Suprapubic skin (tissue), 4 donors: ENCODE results near the gene ICAM2. TPM values are rescaled to one million over a fixed set of nuclear protein-coding genes. Genes with fewer than 3 reads are reported as not detected.

Experiments
- DNase-seq, 2 donors: peaks; one replicate each; pipeline ENCODE4 v3.0.0-alpha.2; 2019; ENCODE audit warnings: low spot score in 2 of 2
- H3K27ac ChIP-seq: fragments of 200-600 bp; sonication (generic); one replicate; pipeline ENCODE4 v1.5.1; 2019
- H3K27me3 ChIP-seq: fragments of 200-600 bp; sonication (generic); one replicate; pipeline ENCODE4 v1.5.1; 2019
- H3K36me3 ChIP-seq: fragments of 200-600 bp; sonication (generic); one replicate; pipeline ENCODE4 v1.5.1; 2019
- H3K4me1 ChIP-seq: fragments of 200-600 bp; sonication (generic); one replicate; pipeline ENCODE4 v1.5.1; 2019
- H3K4me3 ChIP-seq: fragments of 200-600 bp; sonication (generic); one replicate; pipeline ENCODE4 v1.5.1; 2019; ENCODE audit warnings: mild to moderate bottlenecking
- H3K9me3 ChIP-seq: fragments of 200-600 bp; sonication (generic); one replicate; pipeline ENCODE4 v1.5.1; 2019
- CTCF ChIP-seq, 2 donors: fragments of 200-600 bp in 1 of 2; fragments of 450-650 bp in 1 of 2; sonication (generic) in 1 of 2; IDR thresholded peaks; one replicate each; pipeline ENCODE4 v1.5.1; 2016 to 2019; ENCODE audit warnings: antibody characterized with exemption in 2 of 2, mild to moderate bottlenecking in 1 of 2, moderate library complexity in 1 of 2
- EP300 ChIP-seq: sonication (generic); formaldehyde crosslinking; IDR thresholded peaks from one replicate; pipeline ENCODE4 v1.6.1; 2017; ENCODE audit warnings: antibody characterized with exemption
- POLR2A ChIP-seq, 2 donors: fragments of 450-650 bp; IDR thresholded peaks; one replicate each; pipeline ENCODE4 v1.6.1; 2017; ENCODE audit warnings: antibody characterized with exemption in 2 of 2, mild to moderate bottlenecking in 2 of 2, moderate library complexity in 2 of 2
- POLR2AphosphoS5 ChIP-seq, 3 donors: sonication (generic); formaldehyde crosslinking; IDR thresholded peaks; one replicate each; pipeline ENCODE4 v1.6.1; 2017; ENCODE audit warnings: antibody characterized with exemption in 3 of 3
- WGBS: methylation state at CpG from one replicate; pipeline ENCODE4 v1.1.5; 2018; 5-methylcytosine and 5-hydroxymethylcytosine counted together
- total RNA-seq, 4 donors: library from RNA; depleted of rRNA; stranded (reverse); fragments of >200 nt; gene quantifications; one replicate each; pipeline ENCODE4 v1.1.0, GENCODE V29; 2016

ICAM2 gene
- total RNA-seq, 4 donors from 2014 or later = 8.4 to 32.5 (median 14.9) TPM

- Histone ChIP-seq H3K27ac (no peak overlapping the region), H3K9me3 (no peaks in the 10 kb centered on the region), H3K4me3 (no peak overlapping the region), H3K36me3 (no peaks in the 10 kb centered on the region), H3K4me1 (peaks cover 13% of the 10 kb centered on the region), H3K27me3 (no peaks in the 10 kb centered on the region)
- 88% methylated on average over 2 of the region's 2 CpGs for WGBS
- no peak for DNase-seq
- TF ChIP-seq EP300 (no peak), CTCF (IDR thresholded peaks at IDR 0.05) (no peak), POLR2A (IDR thresholded peaks at IDR 0.05) (no peak), POLR2AphosphoS5 (IDR thresholded peaks at IDR 0.05) (no peak)
These were observed 44.8 kb downstream of the ICAM2 start for GRCh38 chr17:63975541-63976092.

- H3K27ac ChIP-seq = no peak overlapping the region
- H3K4me3 ChIP-seq = no peak overlapping the region
- H3K36me3 ChIP-seq = no peaks in the 10 kb centered on the region
- 74% methylated on average over 9 of the region's 10 CpGs for WGBS
- H3K4me1 ChIP-seq = peaks cover 6% of the 10 kb centered on the region
- no peak for TF ChIP-seq CTCF (IDR thresholded peaks at IDR 0.05)
- no peak for DNase-seq
- H3K9me3 ChIP-seq = no peaks in the 10 kb centered on the region
- H3K27me3 ChIP-seq = no peaks in the 10 kb centered on the region
These were observed 45.7 kb downstream of the ICAM2 start for GRCh38 chr17:63974594-63975192.

- Histone ChIP-seq H3K36me3 (no peaks in the 10 kb centered on the region), H3K4me1 (peaks cover 6% of the 10 kb centered on the region), H3K4me3 (no peak overlapping the region), H3K27ac (no peak overlapping the region), H3K9me3 (no peaks in the 10 kb centered on the region), H3K27me3 (no peaks in the 10 kb centered on the region)
- no peak for TF ChIP-seq POLR2AphosphoS5 (IDR thresholded peaks at IDR 0.05)
- TF ChIP-seq CTCF (IDR thresholded peaks at IDR 0.05) = no peak
- TF ChIP-seq EP300 = no peak
- no peak for TF ChIP-seq POLR2A (IDR thresholded peaks at IDR 0.05)
- 62% methylated on average over 6 of the region's 12 CpGs for WGBS
- DNase-seq = no peak
These were observed 46.4 kb downstream of the ICAM2 start for GRCh38 chr17:63973930-63974593.

DNA sequence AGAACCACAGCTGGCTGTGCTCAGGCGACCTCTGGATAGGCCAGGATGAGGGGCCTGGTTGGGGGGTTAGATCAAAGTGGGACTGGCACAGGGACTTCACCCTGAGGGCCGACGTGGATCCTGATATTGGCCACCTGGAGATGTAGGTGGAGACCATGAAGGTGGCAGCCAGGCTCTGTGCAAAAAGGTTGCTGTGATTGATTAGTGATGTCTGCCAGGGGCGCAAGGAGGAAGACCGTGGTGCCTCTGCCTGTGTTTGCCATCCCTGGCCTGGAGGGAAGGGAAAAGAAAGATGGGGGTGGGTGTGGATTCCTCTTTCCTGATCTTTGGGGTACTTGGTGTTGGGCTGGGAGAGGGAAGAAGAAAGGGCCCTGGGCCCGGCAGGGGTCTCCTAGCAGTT, 47.2 kb downstream of the ICAM2 start:
- Histone ChIP-seq H3K9me3 (no peaks in the 10 kb centered on the region), H3K36me3 (no peaks in the 10 kb centered on the region), H3K4me1 (peaks cover 6% of the 10 kb centered on the region), H3K27ac (no peak overlapping the region), H3K27me3 (no peaks in the 10 kb centered on the region), H3K4me3 (no peak overlapping the region)
- 93% methylated on average over 6 of the region's 6 CpGs for WGBS
- no peak for DNase-seq
- no peak for TF ChIP-seq CTCF (IDR thresholded peaks at IDR 0.05)
- no peak for TF ChIP-seq POLR2A (IDR thresholded peaks at IDR 0.05)
- TF ChIP-seq EP300 = no peak
- TF ChIP-seq POLR2AphosphoS5 (IDR thresholded peaks at IDR 0.05) = no peak

GRCh38 chr17:63972796-63973195, 47.6 kb downstream of the ICAM2 start, which contains the start of gene SCN4A:
SCN4A (minus strand) TSS chr17:63972918; CDS start chr17:63972841, 77 bp downstream.
- no peak within 1 kb of the TSS for H3K27ac ChIP-seq
- TF ChIP-seq POLR2A (IDR thresholded peaks at IDR 0.05) = no peak
- TF ChIP-seq CTCF (IDR thresholded peaks at IDR 0.05) = no peak
- H3K4me1 ChIP-seq = peaks cover 6% of the 10 kb centered on the region
- H3K4me3 ChIP-seq = no peak within 1 kb of the TSS
- no peaks in the 10 kb centered on the region for H3K9me3 ChIP-seq
- no peaks in the 10 kb centered on the region for H3K36me3 ChIP-seq
- no peak for DNase-seq
- no peaks in the 10 kb centered on the region for H3K27me3 ChIP-seq
- 100% methylated on average over 5 of the region's 14 CpGs for WGBS
